HK-2 (cell line): Measurements from ENCODE around the gene PHOSPHO1.
A peak's percentile ranks its signal among the peaks of the same experiment; 100 is the strongest.

Experiments
- DNase-seq: peaks from one replicate; pipeline ENCODE4 v3.0.0-alpha.2; 2018; ENCODE audit not compliant: unreplicated experiment

The PHOSPHO1 gene

DNA sequence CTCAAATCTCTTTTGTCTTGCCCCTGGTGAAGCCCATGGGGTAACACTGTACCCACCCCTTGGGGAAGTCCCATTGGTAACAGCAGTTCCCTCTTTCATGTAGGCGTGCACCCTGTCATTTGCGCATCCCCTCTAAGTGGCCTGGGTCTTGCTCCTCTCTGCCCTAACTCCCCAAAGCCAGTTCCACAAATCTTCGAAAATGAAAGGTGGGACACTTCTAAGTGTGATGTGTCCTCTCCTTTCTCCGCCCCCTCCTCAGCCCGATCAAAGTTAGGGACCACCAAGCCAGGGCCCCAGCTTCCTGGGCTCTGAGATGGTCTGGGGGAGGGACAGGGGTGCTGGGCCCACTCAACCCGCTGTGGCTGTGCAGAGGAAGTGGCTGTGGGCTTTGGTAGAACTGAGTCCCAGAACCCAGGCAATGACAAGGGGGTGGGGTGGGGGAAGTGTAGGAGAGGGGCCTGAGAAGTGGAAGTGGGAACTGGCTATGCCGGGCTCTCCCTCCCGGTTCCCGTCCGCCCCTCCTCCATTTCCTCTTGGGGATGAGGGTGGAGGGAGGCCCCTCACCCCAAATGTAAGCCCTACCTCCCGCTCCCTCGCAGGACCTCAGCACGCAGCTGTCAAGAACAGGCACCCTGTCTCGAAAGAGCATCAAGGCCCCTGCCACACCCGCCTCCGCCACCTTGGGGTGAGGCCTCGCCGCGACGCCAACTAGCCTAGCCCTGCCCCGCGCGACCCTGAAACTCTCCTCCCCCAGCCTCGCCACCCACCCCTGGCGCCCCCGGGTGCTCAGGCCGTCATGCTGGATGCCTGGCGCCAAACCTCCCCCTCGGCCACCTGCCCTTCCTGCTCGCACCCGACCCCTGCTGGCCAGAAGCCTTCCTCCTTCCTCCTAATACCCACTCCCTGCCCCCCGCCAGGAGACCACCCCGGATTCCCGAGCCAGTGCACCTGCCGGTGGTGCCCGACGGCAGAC is 11.4 kb downstream of the PHOSPHO1 start:
- DNase-seq, result no peak

DNA sequence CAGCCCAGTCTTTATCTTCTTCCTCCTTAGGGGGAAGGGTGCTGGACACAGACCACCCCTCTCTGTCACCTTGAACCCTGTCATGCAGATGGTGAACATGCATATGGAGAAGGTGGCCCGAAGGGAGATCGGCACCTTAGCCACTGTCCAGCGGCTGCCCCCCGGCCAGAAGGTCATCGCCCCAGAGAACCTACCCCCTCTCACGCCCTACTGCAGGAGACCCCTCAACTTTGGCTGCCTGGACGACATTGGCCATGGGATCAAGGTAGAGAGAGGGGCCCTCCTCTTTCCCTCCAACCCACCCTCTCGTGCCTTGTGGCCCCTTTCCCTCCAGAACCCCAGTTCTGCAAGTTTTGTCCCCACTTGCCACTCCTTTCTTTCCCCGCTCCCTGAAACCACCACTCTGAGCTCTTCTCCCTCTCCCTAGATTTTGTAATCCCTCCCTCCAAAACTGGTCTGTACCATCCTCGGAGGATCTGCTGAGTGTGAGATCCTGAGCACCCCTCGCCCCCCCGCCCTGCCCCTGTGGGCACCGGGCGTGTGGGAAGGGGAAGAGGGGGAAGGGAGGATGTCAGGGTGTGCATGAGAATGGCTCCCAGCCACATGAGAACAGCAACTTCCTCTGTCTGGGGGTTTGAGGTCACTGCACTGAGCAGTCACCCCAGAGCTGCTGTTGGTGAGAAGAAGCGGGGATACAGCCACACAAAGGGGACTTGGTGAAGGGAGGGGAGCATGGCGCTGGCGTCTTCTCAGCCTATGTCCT is 12.8 kb downstream of the PHOSPHO1 start:
- DNase-seq, result no peak

DNA sequence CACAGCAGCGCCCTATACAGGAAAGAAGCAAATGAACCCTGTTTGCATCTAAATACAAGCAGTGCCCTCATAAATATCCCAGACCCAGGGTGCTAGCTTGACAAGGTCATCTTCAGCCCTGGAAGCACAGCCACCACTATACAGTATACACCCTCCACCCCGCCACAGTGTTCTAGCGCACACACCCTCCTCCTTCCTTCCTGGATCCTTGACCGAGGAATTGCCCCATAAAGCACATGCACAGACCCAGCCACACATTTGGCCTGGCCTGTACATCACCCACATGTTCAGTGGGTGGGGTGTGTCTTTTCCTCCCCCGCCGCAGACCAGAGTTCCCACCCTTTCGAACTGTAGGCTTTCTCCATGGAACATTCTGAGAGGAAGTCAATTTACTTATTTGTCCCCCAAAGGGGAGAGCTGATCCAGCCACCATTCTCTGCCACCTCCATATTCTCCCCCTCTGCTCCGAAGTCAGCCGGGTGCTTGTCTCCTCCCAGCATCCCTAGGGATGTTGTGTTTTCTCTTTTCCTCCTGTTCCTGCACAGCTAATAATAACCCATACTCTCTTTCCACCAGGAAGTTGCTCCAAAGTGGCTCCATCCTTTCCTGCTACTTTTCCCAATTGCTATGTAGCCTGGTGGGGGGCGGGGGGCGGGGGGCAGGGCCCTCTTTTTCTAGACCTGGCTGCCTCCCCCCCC is 13.5 kb downstream of the PHOSPHO1 start:
- DNase-seq, result no peak

DNA sequence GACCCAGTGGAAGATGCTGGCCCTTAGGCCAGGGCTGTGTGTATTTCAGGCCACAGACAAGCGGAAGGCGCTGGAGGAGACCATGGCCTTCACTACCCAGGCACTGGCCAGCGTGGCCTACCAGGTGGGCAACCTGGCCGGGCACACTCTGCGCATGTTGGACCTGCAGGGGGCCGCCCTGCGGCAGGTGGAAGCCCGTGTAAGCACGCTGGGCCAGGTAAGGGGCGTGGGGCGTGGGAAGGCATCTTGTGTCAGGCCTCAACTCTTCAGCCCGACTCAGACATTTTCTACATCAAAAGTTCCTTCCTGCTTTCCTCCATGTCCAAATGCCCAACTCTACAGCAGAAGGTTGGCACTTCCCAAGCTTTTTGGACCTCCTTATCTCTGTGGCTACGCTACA is 14.1 kb downstream of the PHOSPHO1 start:
- DNase-seq, result no peak

DNA sequence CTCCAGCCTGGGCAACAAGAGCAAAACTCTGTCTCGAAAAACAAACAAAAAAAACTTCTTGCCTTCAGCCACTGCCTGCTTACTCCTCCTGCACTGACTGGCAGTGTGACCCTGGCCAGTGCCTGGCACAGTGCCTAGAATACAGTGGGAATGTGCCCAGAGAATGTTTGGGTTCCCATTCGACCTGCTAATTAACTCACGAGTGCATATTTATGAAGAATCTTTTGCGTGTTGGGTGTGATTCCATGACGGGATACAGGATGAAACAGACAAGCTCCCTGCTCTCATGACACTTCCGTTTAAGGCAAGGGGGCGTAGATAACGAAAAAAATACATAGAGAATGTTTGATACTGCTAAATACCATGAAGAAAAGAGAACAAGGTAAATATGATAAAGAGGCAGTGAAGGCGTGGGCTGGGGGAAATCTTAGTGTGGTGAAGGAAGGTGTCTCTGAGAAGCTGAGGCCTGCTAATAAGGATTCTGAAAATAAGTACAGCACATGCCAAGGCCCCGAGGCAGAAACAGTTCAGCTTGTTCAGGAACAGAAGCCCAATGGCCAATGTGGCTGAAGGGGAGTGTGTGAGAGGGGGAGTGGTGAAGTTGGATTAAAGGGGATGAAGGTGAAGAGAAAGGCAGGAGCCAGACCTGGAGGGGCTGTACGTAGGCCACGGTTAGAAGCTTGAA is 15.8 kb downstream of the PHOSPHO1 start:
- DNase-seq, result no peak

DNA sequence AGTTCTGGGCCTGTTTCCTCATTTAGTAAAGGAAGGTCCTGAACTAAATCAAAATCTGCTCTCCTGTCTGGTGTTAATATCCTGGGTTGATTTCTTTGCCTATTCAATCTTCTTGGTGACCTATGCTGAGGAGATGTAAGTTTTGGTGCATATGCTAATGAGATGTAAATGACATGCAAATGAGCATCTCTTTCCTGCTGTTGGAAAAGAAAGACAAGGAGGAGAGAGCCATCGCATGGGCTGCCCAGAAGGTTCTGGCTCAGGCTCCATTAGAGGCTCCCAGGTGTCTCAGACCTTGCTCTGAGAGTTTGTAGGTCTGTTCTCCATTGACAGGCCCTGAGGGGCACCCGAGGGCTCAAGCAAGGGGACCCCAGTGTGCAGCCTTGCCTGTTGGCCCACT is 16.7 kb downstream of the PHOSPHO1 start:
- DNase-seq, result no peak

DNA sequence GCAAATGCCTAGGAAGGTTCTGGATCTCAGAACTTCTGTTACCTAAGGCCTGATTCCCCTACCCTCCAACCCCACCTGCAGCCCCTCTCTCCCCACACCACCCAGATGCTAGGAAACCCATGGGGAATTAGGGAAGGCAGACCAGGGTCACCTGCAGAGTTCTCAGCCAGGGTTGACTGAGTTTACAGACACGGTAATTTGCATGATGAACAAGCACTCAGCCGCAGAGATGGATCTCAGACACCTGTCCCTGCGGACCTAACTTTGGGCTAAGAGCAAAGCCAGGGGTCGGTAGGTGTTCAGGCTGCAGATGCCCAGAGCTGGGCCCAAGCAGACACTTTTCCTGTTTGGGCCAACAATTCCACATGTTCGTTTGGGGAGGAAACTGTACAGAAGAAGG is 17.2 kb downstream of the PHOSPHO1 start:
- DNase-seq, result no peak

DNA sequence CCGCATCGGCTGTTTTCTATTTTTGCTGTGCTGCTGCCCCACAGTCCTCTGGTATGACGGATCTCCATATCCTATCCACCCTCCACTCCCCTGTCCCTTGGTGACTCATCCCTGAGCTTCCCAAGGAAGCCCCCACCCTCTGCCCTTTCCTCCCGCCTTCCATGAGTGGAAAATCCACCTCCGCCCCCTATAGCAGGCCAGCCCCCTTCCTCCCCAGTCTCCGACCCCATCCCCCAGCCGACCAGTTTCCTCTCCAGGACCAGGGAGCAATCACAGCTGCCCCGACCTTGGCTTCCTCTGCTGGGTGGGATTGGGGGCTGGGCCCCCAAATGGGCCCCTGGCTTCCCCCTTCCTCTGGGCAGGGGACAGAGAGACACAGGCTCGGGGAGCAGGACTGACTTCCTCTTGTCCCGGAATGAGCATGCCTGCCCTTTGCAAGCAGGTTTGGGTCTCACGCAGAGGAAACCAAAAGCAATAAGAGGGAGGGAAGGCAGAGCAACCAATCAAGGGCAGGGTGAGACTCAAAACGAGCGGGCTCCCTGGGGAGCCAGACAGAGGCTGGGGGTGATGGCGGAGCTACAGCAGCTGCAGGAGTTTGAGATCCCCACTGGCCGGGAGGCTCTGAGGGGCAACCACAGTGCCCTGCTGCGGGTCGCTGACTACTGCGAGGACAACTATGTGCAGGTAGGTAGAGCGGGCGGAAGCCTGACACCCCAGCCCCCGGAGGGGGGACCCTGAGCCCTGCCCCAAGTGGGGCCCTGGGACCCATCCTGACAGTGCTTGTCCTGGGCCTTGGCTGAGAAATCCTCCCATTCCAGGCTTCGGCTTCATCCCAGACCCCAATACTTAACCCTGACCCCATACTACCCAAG is 20.2 kb downstream of the PHOSPHO1 start, which contains the start of the genes ABI3 and GNGT2:
TSS of gene ABI3 (plus strand) at position 550 of the 872 bp plus-strand sequence. CDS start at position 568, 18 bp downstream.
TSS of gene GNGT2 (minus strand) at position 417 of the 872 bp plus-strand sequence. CDS start 3,152 bp downstream, outside the sequence.
- no peak for DNase-seq

DNA sequence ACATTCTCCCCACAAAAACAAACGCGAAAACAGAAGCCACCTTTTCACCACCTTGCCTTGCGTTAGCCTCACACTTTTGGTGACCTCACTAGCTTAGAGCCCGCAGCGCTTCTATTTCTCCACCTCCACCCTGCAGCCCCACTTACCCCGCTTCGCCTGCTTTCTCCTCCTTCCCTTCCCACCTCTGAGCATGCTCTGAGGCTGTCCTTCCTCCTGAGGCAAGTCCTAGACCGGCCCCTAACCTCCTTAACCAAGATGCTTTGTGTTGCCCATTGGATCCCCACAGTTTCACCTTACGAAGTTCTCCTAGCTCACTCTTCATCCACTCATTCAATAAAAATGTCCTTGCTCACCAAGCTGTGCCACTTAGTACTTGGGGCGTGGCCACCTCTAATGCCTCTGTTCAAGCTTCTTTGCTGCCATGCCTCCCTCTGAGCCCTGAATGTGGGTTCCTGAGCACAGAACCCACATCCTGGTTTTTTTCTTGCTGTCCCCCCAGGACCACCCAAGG is 21.5 kb downstream of the PHOSPHO1 start:
- no peak for DNase-seq

DNA sequence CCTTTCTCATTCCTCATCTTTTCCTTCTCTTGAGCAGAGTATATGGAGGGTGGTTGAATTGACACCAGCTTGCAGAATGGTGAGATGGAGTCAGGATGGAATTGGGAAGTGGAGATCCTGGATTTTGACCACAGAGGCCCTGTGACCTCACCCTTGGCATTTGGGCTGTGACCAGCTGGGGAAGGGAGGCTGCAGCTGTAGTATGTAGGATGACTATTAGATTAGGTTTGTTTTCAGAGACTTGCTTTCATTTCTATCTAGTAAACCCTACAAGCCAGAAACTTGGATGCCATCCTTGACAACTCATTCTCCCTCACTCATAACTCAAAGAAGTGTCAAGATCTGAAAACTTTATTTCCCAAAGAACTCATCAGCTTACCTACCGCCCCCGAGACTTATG is 26.1 kb downstream of the PHOSPHO1 start:
- DNase-seq, result no peak

DNA sequence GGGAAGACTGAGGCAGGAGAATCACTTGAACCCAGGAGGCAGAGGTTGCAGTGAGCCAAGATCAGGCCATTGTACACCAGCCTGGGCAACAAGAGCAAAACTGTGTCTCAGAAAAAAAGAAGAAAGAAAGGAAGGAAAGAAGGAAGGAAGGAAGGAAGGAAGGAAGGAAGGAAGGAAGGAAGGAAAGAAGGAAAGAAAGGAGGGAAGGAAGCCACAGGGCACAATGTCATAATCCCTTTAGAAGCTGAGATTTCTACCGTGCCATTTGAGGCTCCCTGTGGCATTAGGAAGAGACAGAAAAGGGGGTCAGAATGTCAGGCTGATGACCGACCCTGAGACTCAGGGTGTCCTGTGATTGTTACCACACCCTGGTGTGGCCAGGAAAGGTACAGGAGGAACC is 26.8 kb downstream of the PHOSPHO1 start:
- no peak for DNase-seq

DNA sequence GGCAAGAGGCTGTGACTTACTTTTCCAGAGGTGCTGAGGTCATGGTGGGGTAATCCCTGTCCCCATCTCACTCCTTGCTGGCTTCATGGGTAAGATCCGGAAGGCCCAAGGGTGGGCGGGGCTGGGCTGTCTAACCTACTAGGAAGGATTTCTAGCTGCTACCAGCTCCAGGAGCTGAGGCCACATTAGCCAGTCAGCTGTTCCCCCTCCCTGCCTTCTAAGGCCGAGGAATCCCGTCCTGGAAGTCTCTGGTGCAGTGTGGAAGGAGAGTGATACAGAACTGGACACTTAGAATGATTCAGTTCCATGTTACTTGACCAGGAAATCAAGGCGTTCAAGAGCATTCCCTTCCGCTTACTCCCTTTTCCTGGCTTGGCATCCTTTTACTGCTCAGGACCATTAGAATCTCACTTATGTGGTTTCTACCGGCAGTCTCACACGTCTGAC is 29.1 kb downstream of the PHOSPHO1 start:
- peak; percentile 61 for DNase-seq

DNA sequence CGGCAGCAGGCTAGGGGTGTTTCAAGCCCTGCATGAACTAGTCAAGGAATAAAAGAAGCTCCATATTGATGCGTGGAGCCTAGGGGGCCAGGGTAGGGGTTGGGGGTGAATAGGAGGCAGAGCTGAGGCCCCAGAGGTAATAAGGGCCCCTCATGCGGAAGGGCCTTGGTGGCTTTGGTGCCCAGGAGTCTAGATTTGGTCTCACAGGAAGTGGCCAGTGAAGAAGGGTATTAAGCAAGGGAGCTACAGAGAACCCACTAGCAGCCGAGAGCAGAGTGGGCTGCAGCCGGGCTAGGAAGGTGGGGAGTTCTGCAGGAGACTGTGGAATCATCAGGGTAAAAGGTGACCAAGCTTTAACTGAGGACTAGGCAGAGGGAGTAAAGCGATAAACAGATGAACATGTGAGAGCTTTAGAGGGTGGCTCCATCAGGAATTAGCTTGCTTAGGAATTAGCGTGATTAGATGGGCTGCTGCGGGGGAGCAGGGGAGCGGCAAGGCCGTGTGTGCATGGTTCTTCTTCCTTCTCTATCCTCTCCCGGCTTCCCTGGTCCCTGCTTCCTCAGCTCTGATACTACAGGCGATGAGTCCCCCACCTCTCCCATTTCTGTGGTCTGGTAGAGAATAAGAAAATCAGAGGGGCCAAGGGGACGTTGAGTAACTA is 30.0 kb downstream of the PHOSPHO1 start:
- DNase-seq, result no peak

DNA sequence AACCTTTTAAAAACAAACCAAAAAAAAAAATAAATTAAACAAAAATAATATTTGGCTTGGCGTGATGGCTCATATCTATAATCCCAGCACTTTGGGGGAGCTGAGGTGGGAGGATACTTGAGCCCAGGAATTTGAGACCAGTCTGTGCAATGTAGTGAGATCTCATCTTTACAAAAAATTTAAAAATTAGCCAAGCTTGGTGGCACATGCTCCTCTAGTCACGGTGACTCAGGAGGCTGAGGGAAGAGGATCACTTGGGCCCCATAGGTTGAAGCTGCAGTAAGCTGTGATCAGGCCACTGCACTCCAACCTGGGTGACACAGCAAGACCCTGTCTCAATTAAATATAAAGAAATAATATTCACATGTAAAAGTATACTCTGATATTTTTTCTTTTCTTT is 32.4 kb downstream of the PHOSPHO1 start:
- peak; percentile 58 for DNase-seq

DNA sequence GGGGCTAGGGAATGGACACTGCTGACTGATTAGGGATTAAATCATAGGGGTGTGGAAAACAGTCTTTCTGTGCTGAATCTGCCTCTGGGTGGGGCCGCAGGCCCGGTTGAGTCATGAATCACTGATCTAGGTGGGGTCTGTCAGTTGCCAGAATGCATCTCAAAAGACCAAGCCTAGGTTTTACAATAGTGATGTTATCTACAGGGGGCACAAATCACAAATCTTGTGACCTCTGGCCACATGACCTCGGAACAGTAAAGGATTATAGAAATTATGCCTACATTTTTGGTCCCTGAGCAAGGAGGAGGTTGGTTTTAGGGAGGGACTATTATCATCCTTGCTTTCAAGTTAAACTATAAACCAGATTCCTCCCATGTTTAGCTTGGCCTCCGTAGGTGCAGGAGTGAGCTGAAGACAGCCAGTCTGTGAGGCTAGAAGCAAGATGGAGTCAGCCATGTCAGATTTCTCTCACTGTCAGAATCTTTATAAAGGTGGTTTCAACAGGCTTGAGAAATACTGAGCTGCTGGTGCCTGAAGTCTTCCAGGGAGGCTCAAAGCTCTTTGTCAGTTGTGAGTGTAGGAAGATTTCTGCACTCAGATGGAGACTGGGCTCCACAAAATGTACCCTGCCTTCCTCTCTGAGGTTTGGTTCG is 33.1 kb downstream of the PHOSPHO1 start:
- peak; percentile 68 for DNase-seq

DNA sequence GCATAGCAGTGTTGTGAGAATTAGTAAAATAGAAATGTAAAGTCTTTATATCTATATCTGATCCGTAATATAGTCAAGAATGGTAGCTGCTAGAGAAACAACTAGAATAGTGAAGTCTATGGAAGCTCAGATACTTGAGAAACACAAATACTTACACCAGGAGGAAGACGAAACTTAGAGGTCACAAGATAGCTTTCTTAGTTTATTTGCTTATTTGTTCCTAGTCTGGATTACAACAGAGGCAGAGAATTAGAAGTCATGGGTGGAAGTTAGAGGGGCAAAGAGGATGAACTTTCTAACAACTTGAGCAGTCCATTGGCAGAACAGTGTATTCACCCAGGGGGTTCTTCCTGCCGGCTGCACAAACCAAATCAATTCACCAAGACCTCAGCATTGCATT is 34.1 kb downstream of the PHOSPHO1 start:
- DNase-seq, result no peak

DNA sequence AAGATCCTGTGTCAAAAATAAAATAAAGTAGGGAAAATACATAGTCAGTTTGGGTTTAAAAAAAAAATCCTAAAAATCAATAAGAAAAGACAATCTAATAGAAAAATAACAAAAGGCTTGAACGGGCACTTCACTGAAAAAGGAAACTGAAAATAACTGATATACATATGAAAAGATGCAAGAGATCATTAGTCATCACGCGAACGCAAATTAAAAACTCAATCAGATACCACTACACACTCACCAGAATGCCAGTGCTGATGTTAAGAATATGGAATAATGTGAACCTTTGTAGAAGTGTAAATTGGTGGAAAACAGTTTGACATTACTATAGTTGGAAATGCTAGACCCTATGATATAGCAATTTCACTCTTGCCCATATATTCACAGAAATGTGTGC is 34.8 kb downstream of the PHOSPHO1 start:
- no peak for DNase-seq

DNA sequence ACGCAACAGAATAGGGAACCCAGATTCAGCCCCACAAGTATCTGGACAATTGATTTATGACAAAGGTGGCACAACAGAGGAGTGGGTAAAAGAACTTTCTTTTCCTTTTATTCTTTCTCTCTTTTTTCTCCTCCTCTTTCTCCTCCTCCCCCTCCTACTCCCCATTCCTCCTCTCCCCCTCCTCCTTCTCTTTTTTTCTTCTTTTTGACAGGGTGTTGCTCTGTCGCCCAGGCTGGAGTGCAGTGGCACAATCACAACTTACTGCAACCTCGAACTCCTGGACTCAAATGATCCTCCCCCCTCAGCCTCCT is 36.3 kb downstream of the PHOSPHO1 start:
- no peak for DNase-seq
